ENCODE data around the gene MAT2A.
A peak's percentile ranks its signal among the peaks of the same experiment; 100 is the strongest.

MAT2A gene

GRCh38 chr2:85538507-85539360 lies at the start of gene MAT2A:
Gene MAT2A, plus strand, starts transcription at chr2:85539168. Its CDS starts 120 bp downstream, at chr2:85539288.
- peak; percentile 89 for DNase-seq (ENCODE audit: low spot score)

GRCh38 chr2:85490861-85491755 lies 47.9 kb upstream of the MAT2A start:
- no peak for DNase-seq (ENCODE audit: low spot score)

GRCh38 chr2:85496436-85496835 lies 42.5 kb upstream of the MAT2A start:
- no peak for DNase-seq (ENCODE audit: low spot score)

GRCh38 chr2:85497944-85498630 lies 40.9 kb upstream of the MAT2A start:
- no peak for DNase-seq (ENCODE audit: low spot score)

- no peak for DNase-seq (ENCODE audit: low spot score)
Measured at GRCh38 chr2:85501248-85501647, 37.7 kb upstream of the MAT2A start.

GRCh38 chr2:85502720-85503119 lies 36.2 kb upstream of the MAT2A start:
- DNase-seq (ENCODE audit: low spot score), result no peak

- no peak for DNase-seq (ENCODE audit: low spot score)
Measured at GRCh38 chr2:85503168-85503850, 35.7 kb upstream of the MAT2A start.

- no peak for DNase-seq (ENCODE audit: low spot score)
Measured at GRCh38 chr2:85503851-85504777, 34.9 kb upstream of the MAT2A start.

GRCh38 chr2:85504778-85505261 lies 34.1 kb upstream of the MAT2A start:
- peak; percentile 6 for DNase-seq (ENCODE audit: low spot score)

GRCh38 chr2:85505551-85506238 lies 33.3 kb upstream of the MAT2A start:
- DNase-seq (ENCODE audit: low spot score), result no peak

GRCh38 chr2:85506768-85507181 lies 32.2 kb upstream of the MAT2A start:
- DNase-seq (ENCODE audit: low spot score), result no peak

- no peak for DNase-seq (ENCODE audit: low spot score)
Measured at GRCh38 chr2:85511008-85511811, 27.8 kb upstream of the MAT2A start.

GRCh38 chr2:85514323-85514722 lies 24.6 kb upstream of the MAT2A start:
- DNase-seq (ENCODE audit: low spot score), result no peak

- DNase-seq (ENCODE audit: low spot score), result no peak
Measured at GRCh38 chr2:85516653-85517389, 22.1 kb upstream of the MAT2A start.

- no peak for DNase-seq (ENCODE audit: low spot score)
Measured at GRCh38 chr2:85522090-85522647, 16.8 kb upstream of the MAT2A start.

GRCh38 chr2:85523062-85523902 lies 15.7 kb upstream of the MAT2A start:
- DNase-seq (ENCODE audit: low spot score), result no peak

GRCh38 chr2:85523903-85524335 lies 15.0 kb upstream of the MAT2A start:
- DNase-seq (ENCODE audit: low spot score), result no peak
